Thymus (tissue), 11 donors: ENCODE data around the gene OTUB2. TPM values are rescaled to one million over a fixed set of nuclear protein-coding genes. Genes with fewer than 3 reads are reported as not detected.

ENCODE experiments used
- DNase-seq, 9 donors: peaks; one replicate each; pipeline ENCODE4 v3.0.0-alpha.2; 2013; ENCODE audit warnings: low spot score in 9 of 9, low read depth in 6 of 9, missing footprints in 1 of 9
- H3K27ac ChIP-seq, 2 donors: one replicate each; pipeline ENCODE4 v1.5.1; 2013; ENCODE audit warnings: control low read depth in 1 of 2, low read depth in 1 of 2, low read length in 1 of 2, mild to moderate bottlenecking in 1 of 2, moderate library complexity in 1 of 2
- H3K27me3 ChIP-seq, 2 donors: one replicate each; pipeline ENCODE4 v1.5.1; 2013; ENCODE audit warnings: low read length in 1 of 2; ENCODE audit not compliant: control insufficient read depth in 2 of 2, insufficient read depth in 1 of 2
- H3K36me3 ChIP-seq, 2 donors: one replicate each; pipeline ENCODE4 v1.5.1; 2013; ENCODE audit warnings: low read length in 1 of 2, mild to moderate bottlenecking in 1 of 2, moderate library complexity in 1 of 2; ENCODE audit not compliant: control insufficient read depth in 2 of 2, insufficient read depth in 2 of 2
- H3K4me1 ChIP-seq, 2 donors: one replicate each; pipeline ENCODE4 v1.5.1; 2013; ENCODE audit warnings: low read length in 2 of 2; ENCODE audit not compliant: control insufficient read depth in 2 of 2, insufficient read depth in 2 of 2
- H3K4me3 ChIP-seq, 2 donors: one replicate each; pipeline ENCODE4 v1.5.1; 2013; ENCODE audit warnings: low read length in 2 of 2, control low read depth in 1 of 2, mild to moderate bottlenecking in 1 of 2
- H3K9me3 ChIP-seq, 2 donors: one replicate each; pipeline ENCODE4 v1.5.1; 2013; ENCODE audit warnings: low read length in 1 of 2, mild to moderate bottlenecking in 1 of 2; ENCODE audit not compliant: control insufficient read depth in 2 of 2, insufficient read depth in 1 of 2
- WGBS: extraction: QIAGEN DNeasy Blood & Tissue Kit; methylation state at CpG from one replicate; pipeline ENCODE4 v1.1.7; 2013; 5-methylcytosine and 5-hydroxymethylcytosine counted together
- polyA plus RNA-seq: library from polyadenylated mRNA; stranded (reverse); fragments of 200-250 nt; gene quantifications from one replicate; pipeline ENCODE4 v1.2.3, GENCODE V29; 2013
- total RNA-seq: library from RNA; stranded (reverse); fragments of 120-200 nt; gene quantifications from one replicate; pipeline ENCODE4 v1.2.4, GENCODE V29; 2013
- donor health status: healthy.

OTUB2 gene
- total and polyA plus RNA-seq, 2 donors: 0.27 to 0.52 TPM

DNA sequence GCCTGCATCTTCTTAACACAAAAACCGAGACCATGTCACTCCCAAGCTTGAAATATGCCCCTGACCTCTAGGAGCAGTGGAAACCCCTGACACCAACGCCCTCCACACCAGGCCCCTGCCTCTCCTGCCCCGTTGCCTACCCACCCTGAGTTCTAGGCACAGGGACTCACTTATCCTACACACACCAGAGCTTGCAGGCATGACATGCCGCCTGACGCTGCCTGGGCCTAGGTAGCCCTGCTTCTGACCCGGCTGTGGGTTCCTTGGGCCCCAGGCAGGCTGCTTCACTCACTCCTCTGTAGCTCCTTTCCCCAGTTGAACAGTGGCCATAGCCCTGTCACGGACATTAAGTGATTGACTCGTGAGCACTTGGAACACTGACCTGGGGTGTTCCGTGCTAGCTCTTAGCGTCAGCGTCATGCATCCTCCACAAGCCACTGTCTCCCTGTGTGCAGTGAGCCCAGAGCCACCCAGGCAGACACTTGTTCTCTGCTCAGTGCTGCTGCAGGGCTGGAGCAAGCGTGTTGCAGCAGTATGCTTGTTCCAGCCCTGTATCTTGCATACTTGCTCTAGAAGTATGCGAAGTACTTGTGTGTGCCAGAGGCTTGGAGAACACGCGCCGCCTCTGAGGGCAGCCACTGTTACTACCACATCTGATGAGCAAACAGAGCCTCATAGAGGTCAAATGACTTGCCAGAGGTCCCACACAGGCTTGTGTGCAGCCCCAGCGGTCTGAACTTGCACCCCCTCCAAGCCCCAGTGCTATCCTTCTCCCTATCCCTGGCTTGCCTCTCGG, 15.6 kb downstream of the OTUB2 start:
- H3K4me3 ChIP-seq: no peak overlapping the region
- no peak for DNase-seq
- H3K4me1 ChIP-seq: no peaks in the 10 kb centered on the region
- H3K36me3 ChIP-seq: peaks cover 6 to 27% of the 10 kb centered on the region in 2 donors
- no peaks in the 10 kb centered on the region for H3K27me3 ChIP-seq
- H3K27ac ChIP-seq: no peak overlapping the region
- 93% methylated on average over 18 of the region's 18 CpGs for WGBS
- no peaks in the 10 kb centered on the region for H3K9me3 ChIP-seq

DNA sequence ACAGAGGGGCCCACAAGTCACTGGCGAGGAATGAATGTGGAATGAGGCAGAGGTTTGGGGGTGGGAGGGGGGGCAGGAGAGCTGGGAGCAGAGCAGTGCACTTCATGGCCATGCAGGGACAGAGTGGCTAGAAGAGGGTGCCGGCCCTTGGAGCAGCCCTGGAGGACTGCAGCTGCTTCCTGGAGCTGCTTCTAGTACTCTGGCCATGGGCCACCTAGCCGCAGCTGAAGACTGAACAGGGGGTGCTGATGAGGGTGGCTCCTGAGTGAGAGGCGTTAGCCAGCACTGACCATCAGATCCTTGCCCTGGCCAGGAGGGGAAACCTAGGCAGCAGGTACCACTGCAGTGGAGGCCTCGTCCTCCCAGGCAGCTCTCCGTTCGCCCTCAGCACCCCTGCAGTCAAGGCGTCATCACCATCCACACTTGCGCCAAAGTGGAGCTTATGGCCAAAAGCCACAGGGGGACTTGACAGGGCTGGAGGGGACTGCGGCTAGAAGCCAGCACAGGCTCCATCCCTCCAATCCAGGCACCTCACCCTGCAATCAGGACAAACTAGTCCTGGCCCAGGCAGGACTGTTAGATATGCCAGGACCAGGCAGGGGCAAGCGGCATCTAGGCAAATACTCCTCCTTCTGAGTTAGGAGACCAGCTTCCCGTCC, 16.4 kb downstream of the OTUB2 start:
- Histone ChIP-seq H3K27ac (no peak overlapping the region), H3K9me3 (no peaks in the 10 kb centered on the region), H3K4me3 (no peak overlapping the region), H3K4me1 (no peaks in the 10 kb centered on the region), H3K36me3 (peaks cover 11 to 35% of the 10 kb centered on the region in 2 donors), H3K27me3 (no peaks in the 10 kb centered on the region)
- 84% methylated on average over 12 of the region's 12 CpGs for WGBS
- no peak for DNase-seq

DNA sequence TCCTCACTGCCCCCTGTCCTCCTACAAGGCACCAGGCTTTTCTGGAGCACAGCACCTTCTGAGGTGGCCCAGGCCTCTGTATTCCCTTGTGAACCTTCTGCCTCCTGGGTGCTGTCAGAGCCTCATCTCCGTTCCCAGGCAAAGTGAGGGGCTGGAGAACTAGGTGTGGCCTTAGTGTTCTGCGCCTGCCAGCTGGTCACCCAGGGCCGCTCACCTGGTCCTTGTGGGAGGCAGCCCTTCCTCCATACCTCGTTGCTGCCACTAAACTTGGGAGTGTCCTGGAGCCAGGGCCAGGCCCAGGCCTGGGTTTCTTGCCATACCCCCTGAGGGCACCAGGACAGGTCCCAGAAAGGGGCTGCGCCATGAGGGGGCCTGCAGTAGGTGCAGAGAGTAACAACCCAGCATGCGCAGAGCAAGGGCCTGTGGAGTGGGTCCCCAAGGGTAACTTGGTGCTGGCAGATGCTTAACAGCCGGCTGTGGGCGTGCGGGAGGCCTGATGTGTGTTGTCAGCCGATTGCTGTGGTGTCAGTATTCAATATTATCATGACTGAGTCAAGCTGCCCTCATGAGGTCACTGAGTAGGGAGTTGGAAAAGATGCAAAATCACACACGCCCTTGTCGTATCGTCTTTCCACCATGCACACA, 17.1 kb downstream of the OTUB2 start:
- Histone ChIP-seq H3K27ac (no peak overlapping the region), H3K36me3 (peaks cover 18 to 42% of the 10 kb centered on the region in 2 donors), H3K4me3 (no peak overlapping the region), H3K27me3 (no peaks in the 10 kb centered on the region), H3K9me3 (no peaks in the 10 kb centered on the region), H3K4me1 (no peaks in the 10 kb centered on the region)
- no peak for DNase-seq
- 94% methylated on average over 13 of the region's 13 CpGs for WGBS

DNA sequence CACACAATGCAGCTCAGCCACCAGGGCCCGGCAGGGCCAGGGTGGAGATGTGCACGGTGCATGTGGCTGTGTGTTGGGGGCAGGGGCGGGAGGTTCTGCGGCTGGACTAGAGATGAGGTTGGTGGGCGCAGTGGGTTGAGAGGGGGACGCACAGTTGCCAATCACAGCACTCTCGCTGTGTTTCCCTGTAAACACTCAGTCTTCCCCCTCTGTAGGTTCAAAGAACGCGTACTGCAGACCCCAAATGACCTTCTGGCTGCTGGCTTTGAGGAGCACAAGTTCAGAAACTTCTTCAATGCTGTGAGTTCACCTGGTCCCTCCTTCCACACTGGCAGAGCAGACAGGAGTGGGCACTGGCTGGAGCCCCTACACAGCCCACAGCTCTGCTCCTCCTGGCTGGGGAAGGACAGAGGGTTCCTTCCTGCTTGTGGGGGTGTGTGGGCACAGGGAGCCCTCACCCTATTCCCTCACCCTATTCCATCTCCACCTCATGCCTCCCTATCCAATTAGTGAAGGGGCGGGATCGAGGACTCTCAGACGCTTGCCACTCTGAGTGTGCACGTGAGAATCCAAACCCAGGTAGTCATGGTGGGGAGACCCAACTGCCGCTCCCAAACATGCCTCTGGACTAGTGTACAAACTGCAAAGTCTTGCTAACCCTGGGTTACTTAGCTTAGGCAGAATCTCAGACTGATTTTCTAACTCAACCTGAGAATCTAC, 17.8 kb downstream of the OTUB2 start:
- no peaks in the 10 kb centered on the region for H3K4me1 ChIP-seq
- H3K4me3 ChIP-seq: no peak overlapping the region
- no peak overlapping the region for H3K27ac ChIP-seq
- H3K9me3 ChIP-seq: no peaks in the 10 kb centered on the region
- H3K27me3 ChIP-seq: no peaks in the 10 kb centered on the region
- DNase-seq: no peak
- peaks cover 25 to 49% of the 10 kb centered on the region in 2 donors for H3K36me3 ChIP-seq
- 98% methylated on average over 14 of the region's 14 CpGs for WGBS

DNA sequence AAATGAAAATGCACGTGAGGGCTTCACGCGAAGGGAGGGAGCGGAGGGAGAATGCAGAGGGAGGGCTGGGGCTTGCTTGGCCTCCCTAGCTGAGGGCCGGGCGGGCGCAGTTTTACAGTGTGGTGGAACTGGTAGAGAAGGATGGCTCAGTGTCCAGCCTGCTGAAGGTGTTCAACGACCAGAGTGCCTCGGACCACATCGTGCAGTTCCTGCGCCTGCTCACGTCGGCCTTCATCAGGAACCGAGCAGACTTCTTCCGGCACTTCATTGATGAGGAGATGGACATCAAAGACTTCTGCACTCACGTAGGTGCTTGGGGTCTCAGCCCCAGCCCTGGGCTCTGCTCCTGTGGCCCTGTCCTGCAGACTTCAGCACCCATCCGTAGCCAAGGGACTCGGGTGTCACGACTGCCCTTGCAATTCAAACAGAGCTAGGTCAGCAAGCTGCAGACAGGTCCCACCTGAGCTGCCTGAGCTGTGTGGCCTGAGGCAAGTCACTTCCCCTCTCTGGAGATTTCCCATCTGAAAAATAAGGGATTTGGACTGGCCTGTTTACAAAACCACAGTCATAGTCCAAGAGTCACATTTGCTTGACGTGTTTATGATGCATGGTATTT, 18.4 kb downstream of the OTUB2 start:
- 97% methylated on average over 20 of the region's 20 CpGs for WGBS
- DNase-seq: no peak
- no peaks in the 10 kb centered on the region for H3K9me3 ChIP-seq
- H3K4me1 ChIP-seq: no peaks in the 10 kb centered on the region
- no peaks in the 10 kb centered on the region for H3K27me3 ChIP-seq
- H3K27ac ChIP-seq: no peak overlapping the region
- H3K4me3 ChIP-seq: no peak overlapping the region
- H3K36me3 ChIP-seq: peaks cover 31 to 55% of the 10 kb centered on the region in 2 donors

DNA sequence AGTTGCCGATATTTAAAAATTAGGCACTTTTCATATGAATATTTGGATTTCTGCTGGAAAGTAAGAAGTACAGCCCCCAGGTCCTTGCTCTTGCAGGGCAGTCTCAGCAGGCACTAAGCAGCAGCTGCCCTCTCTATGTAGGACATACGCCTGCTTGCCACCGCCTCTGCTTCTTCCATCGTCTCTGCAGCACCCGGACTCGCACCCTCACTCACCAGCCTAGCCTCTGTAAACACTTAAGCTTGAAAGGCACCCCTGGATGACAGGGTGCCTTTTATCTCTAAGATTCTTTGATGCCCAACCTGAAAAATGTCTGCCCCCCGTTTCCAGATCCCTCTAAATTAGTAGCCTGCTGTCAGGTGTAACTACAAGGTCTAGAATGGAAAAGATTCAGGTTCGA, 19.0 kb downstream of the OTUB2 start:
- no peaks in the 10 kb centered on the region for H3K4me1 ChIP-seq
- H3K4me3 ChIP-seq: no peak overlapping the region
- DNase-seq: no peak
- 97% methylated on average over 8 of the region's 8 CpGs for WGBS
- H3K9me3 ChIP-seq: no peaks in the 10 kb centered on the region
- H3K27ac ChIP-seq: no peak overlapping the region
- H3K27me3 ChIP-seq: no peaks in the 10 kb centered on the region
- H3K36me3 ChIP-seq: peaks cover 36 to 58% of the 10 kb centered on the region in 2 donors

DNA sequence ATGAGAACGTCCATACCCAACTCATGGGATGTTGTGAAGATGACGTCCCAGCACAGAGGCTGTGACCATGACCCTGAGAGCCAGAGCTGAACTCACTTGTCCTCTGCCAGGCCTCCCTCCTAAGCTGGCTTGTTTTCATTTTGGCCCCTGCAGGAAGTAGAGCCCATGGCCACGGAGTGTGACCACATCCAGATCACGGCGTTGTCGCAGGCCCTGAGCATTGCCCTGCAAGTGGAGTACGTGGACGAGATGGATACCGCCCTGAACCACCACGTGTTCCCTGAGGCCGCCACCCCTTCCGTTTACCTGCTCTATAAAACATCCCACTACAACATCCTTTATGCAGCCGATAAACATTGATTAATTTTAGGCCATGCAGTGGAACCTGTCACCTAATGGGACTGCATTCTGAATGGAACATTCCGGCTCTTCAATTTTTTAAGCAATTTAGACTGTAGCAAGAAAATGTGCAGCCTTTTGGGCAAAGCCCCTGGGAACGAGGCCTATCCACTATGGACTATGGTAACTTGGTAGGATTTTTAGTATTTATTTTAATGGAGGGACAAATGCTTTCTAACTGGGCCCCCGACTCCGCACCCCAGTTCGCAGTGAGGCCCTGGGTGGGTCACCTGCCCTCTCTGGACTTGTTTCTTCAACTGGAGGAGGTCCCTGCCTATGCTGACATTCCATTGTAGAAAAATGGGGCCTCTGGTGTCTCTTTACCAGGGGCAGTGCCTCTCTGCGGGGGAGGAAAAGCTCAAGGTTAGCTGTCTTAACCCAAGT, 19.6 kb downstream of the OTUB2 start:
- 97% methylated on average over 19 of the region's 19 CpGs for WGBS
- peaks cover 42 to 65% of the 10 kb centered on the region in 2 donors for H3K36me3 ChIP-seq
- no peaks in the 10 kb centered on the region for H3K4me1 ChIP-seq
- H3K4me3 ChIP-seq: no peak overlapping the region
- no peaks in the 10 kb centered on the region for H3K9me3 ChIP-seq
- no peak for DNase-seq
- H3K27ac ChIP-seq: no peak overlapping the region
- no peaks in the 10 kb centered on the region for H3K27me3 ChIP-seq

DNA sequence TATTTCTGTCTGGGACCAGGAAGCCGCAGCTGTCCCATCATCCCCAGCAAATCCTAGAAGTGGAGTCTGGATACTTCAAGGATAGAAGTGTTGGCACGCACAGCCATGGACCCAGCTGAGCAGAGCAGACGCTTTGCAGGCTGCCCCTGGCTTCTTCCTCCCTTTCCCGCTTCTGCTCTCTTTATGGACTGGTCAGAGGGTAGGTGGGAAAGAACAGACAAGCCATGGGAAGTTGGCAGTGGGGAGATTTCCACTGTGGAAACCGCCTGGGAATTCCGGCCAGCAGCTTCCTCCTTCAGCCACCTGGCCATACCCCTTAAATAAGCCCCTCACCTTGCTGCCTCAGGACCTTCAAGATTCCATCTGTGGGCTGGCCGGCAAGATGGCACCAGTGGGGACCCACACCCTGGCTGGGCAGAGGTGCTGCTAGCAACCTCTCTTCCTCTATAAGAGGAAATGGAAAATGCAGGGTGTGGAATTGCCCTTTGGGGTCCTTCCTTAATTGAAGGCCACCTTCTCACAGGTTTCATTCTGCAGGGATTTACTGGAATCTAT, 20.6 kb downstream of the OTUB2 start:
- no peaks in the 10 kb centered on the region for H3K9me3 ChIP-seq
- H3K4me3 ChIP-seq: no peak overlapping the region
- H3K27ac ChIP-seq: no peak overlapping the region
- H3K27me3 ChIP-seq: no peaks in the 10 kb centered on the region
- no peaks in the 10 kb centered on the region for H3K4me1 ChIP-seq
- no peak for DNase-seq
- H3K36me3 ChIP-seq: peaks cover 52 to 75% of the 10 kb centered on the region in 2 donors
- 83% methylated on average over 7 of the region's 7 CpGs for WGBS
